ENCODE data around the gene CAMK4.

CAMK4 gene

DNA sequence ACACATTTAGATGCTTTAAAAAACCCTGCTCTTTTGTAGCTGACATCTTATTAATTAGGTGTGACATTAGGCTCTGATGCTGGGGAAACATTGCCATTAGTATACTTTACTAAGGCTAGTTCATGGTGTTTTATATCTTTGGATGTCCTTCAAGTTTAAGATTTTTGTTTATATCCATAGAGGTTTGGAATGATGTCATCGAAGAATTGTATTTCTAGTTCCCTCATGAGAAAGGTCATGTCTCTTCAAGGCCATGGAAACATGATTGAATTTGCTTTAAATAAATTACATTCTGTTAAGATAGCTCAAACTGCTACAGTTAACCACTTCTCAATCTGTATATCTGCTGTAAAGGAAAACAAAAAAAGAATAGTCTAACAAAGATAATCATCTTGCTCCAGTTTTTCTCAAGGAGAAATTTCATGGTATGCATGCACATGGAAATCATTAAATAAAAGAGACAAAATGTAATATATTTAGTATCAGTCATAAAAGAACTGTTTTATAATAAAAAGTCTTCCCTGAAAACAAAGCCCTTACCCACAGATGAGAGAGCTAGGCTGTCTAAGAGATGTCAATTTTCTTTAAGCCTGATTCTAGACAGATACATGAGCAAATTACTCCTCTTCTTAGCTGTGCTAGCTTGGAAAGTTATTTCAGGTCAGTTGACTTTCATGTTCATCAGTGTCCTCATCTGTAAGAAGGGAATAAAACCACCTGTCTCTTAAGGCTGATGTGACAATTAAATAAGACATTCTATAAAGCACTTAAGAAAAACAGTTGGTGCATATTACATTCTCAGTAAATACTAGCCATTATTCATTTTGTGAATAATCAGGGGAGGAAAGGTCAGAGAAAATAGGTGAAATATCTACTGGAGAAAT lies 313.2 kb downstream of the CAMK4 start:
- no peak for FAIRE-seq

More for the DNA sequence above, 313.2 kb downstream of the CAMK4 start:
- no peak for TF ChIP-seq POLR2A (IDR thresholded peaks at IDR 0.05; ENCODE audit: low read depth, low read length)
- no peak for TF ChIP-seq PAX5 (IDR thresholded peaks at IDR 0.05; ENCODE audit: insufficient read depth, low read length, severe bottlenecking)
- TF ChIP-seq POLR2AphosphoS5 (IDR thresholded peaks at IDR 0.05; ENCODE audit: low read depth, low read length): no peak
- TF ChIP-seq TAF1 (IDR thresholded peaks at IDR 0.05; ENCODE audit: low read depth, low read length): no peak
- no peak for TF ChIP-seq SPI1 (IDR thresholded peaks at IDR 0.05; ENCODE audit: low read depth, low read length)
- no peak for TF ChIP-seq POU2F2 (IDR thresholded peaks at IDR 0.05; ENCODE audit: low read depth, low read length)
- no peak for DNase-seq (ENCODE audit: insufficient read length, low spot score)

Data from GM12891 (cell line).